Measurements from ENCODE around the gene HSF2BP. TPM values are rescaled to one million over a fixed set of nuclear protein-coding genes. Genes with fewer than 3 reads are reported as not detected.
"Not testable (repeated sequence)": the region's sequence is repeated elsewhere in the genome, so short reads cannot be mapped to it uniquely, and the experiment has no call there.

Gene HSF2BP
- total RNA-seq, 1 donor from 2014 or later = 3.4 TPM

GRCh38 chr21:43702785-43703034 is 43.4 kb upstream of the HSF2BP start:
- no peaks in the 10 kb centered on the region for H3K9me3 Mint-ChIP-seq (ENCODE audit: unreplicated experiment)

GRCh38 chr21:43701936-43702784 is 42.9 kb upstream of the HSF2BP start:
- TF ChIP-seq CTCF (IDR thresholded peaks at IDR 0.05) = no peak
- no peaks in the 10 kb centered on the region for H3K27me3 Mint-ChIP-seq (ENCODE audit: unreplicated experiment)
- H3K9me3 Mint-ChIP-seq (ENCODE audit: unreplicated experiment) = no peaks in the 10 kb centered on the region
- H3K4me3 Mint-ChIP-seq (ENCODE audit: unreplicated experiment) = no peak overlapping the region
- DNase-seq (ENCODE audit: extremely low spot score, unreplicated experiment) = no peak
- H3K27ac Mint-ChIP-seq (ENCODE audit: unreplicated experiment) = no peak overlapping the region
- peaks cover 2% of the 10 kb centered on the region for H3K36me3 Mint-ChIP-seq (ENCODE audit: unreplicated experiment)
- peaks cover 12% of the 10 kb centered on the region for H3K4me1 Mint-ChIP-seq (ENCODE audit: unreplicated experiment)

More at GRCh38 chr21:43702785-43703034, 43.4 kb upstream of the HSF2BP start:
- TF ChIP-seq CTCF (IDR thresholded peaks at IDR 0.05) = no peak
- no peak overlapping the region for H3K4me3 Mint-ChIP-seq (ENCODE audit: unreplicated experiment)
- no peaks in the 10 kb centered on the region for H3K36me3 Mint-ChIP-seq (ENCODE audit: unreplicated experiment)
- H3K27me3 Mint-ChIP-seq (ENCODE audit: unreplicated experiment) = no peaks in the 10 kb centered on the region
- H3K4me1 Mint-ChIP-seq (ENCODE audit: unreplicated experiment) = peaks cover 12% of the 10 kb centered on the region
- no peak overlapping the region for H3K27ac Mint-ChIP-seq (ENCODE audit: unreplicated experiment)
- DNase-seq (ENCODE audit: extremely low spot score, unreplicated experiment) = no peak

- Mint-ChIP-seq H3K9me3 (ENCODE audit: unreplicated experiment) (no peaks in the 10 kb centered on the region), H3K27me3 (ENCODE audit: unreplicated experiment) (no peaks in the 10 kb centered on the region), H3K4me3 (ENCODE audit: unreplicated experiment) (no peak overlapping the region), H3K4me1 (ENCODE audit: unreplicated experiment) (peaks cover 12% of the 10 kb centered on the region), H3K36me3 (ENCODE audit: unreplicated experiment) (peaks cover 12% of the 10 kb centered on the region), H3K27ac (ENCODE audit: unreplicated experiment) (peak overlapping the region; percentile 47)
- no peak for DNase-seq (ENCODE audit: extremely low spot score, unreplicated experiment)
- no peak for TF ChIP-seq CTCF (IDR thresholded peaks at IDR 0.05)
Measured at GRCh38 chr21:43699933-43700599, 40.8 kb upstream of the HSF2BP start.

- H3K4me1 Mint-ChIP-seq (ENCODE audit: unreplicated experiment) = peaks cover 12% of the 10 kb centered on the region
- not testable (repeated sequence) for DNase-seq (ENCODE audit: extremely low spot score, unreplicated experiment)
Measured at GRCh38 chr21:43699492-43699777, 40.1 kb upstream of the HSF2BP start.

GRCh38 chr21:43697758-43698643 is 38.7 kb upstream of the HSF2BP start:
- no peaks in the 10 kb centered on the region for H3K27me3 Mint-ChIP-seq (ENCODE audit: unreplicated experiment)
- peaks cover 21% of the 10 kb centered on the region for H3K36me3 Mint-ChIP-seq (ENCODE audit: unreplicated experiment)
- peaks cover 6% of the 10 kb centered on the region for H3K4me1 Mint-ChIP-seq (ENCODE audit: unreplicated experiment)
- H3K4me3 Mint-ChIP-seq (ENCODE audit: unreplicated experiment) = no peak overlapping the region
- no peak for DNase-seq (ENCODE audit: extremely low spot score, unreplicated experiment)
- H3K27ac Mint-ChIP-seq (ENCODE audit: unreplicated experiment) = no peak overlapping the region
- TF ChIP-seq CTCF (IDR thresholded peaks at IDR 0.05) = no peak
- no peaks in the 10 kb centered on the region for H3K9me3 Mint-ChIP-seq (ENCODE audit: unreplicated experiment)

More at GRCh38 chr21:43699492-43699777, 40.1 kb upstream of the HSF2BP start:
- H3K9me3 Mint-ChIP-seq (ENCODE audit: unreplicated experiment); H3K4me3 Mint-ChIP-seq (ENCODE audit: unreplicated experiment); H3K27ac Mint-ChIP-seq (ENCODE audit: unreplicated experiment); H3K27me3 Mint-ChIP-seq (ENCODE audit: unreplicated experiment): not testable (repeated sequence)
- H3K36me3 Mint-ChIP-seq (ENCODE audit: unreplicated experiment) = peaks cover 15% of the 10 kb centered on the region
